Measurements from ENCODE around the gene SBK1.

Gene SBK1

DNA sequence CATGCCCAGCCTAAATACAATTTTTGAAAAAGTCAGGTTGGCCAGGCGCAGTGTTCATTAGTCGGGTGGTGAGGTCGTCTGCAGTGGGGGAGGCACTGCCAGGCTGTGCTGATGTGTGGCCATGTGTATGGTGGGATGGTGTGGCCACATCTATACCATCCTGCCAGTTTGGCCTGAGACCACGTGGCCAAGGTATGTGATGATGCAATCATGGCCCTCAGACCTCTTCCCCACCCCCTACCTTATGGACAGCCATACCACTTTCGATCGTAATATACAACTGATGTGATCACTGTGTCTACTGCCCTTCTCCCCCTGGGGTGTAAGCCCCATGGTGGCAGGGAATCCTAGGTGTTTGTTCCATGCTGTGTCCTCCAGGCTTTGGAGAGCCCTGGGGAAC is 23.7 kb downstream of the SBK1 start:
- DNase-seq (ENCODE audit: low spot score): no peak

DNA sequence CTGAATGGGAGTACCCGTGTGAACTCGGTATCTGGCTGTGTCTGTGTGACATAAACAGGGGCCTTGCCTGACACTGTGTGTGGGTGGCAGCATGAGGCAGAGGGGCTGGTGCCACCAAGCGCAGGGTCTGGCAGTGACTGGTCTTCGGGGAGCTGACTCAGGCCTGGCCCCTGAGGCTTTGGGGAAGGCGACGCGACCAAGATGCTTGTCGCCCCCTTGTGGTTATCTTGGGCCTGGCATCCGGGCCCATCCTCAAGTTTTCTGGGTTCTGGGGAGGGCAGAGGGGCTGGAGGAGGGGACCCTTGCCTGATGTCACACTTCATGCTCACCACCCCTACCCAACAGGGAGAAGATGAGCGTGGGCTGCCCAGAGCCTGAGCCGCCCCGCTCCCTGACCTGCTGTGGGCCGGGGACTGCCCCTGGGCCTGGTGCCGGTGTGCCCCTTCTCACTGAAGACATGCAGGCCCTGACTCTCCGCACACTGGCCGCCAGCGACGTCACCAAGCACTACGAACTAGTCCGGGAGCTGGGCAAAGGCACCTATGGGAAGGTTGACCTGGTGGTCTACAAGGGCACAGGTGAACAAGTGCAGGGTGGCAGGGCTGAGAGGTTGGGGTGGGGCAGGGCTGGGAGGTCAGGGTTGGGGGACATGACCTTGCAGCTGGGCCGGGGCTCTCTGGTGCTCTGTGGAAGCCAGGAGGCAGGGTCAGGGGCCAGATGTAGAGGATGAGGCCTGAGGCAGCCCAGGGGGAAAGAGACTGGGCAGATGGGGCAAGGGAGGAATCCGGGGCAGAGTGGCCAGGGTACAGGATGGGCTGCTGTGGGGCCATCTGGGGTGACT is 24.9 kb downstream of the SBK1 start:
- TF ChIP-seq, protein P1, sequence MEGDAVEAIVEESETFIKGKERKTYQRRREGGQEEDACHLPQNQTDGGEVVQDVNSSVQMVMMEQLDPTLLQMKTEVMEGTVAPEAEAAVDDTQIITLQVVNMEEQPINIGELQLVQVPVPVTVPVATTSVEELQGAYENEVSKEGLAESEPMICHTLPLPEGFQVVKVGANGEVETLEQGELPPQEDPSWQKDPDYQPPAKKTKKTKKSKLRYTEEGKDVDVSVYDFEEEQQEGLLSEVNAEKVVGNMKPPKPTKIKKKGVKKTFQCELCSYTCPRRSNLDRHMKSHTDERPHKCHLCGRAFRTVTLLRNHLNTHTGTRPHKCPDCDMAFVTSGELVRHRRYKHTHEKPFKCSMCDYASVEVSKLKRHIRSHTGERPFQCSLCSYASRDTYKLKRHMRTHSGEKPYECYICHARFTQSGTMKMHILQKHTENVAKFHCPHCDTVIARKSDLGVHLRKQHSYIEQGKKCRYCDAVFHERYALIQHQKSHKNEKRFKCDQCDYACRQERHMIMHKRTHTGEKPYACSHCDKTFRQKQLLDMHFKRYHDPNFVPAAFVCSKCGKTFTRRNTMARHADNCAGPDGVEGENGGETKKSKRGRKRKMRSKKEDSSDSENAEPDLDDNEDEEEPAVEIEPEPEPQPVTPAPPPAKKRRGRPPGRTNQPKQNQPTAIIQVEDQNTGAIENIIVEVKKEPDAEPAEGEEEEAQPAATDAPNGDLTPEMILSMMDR (IDR thresholded peaks at IDR 0.05; ENCODE audit: extremely low read depth, missing control alignments): peak; percentile 92
- DNase-seq (ENCODE audit: low spot score): peak; percentile 85

More for the DNA sequence above, 23.7 kb downstream of the SBK1 start:
- TF ChIP-seq, protein P1 (IDR thresholded peaks at IDR 0.05; ENCODE audit: extremely low read depth, missing control alignments): no peak

DNA sequence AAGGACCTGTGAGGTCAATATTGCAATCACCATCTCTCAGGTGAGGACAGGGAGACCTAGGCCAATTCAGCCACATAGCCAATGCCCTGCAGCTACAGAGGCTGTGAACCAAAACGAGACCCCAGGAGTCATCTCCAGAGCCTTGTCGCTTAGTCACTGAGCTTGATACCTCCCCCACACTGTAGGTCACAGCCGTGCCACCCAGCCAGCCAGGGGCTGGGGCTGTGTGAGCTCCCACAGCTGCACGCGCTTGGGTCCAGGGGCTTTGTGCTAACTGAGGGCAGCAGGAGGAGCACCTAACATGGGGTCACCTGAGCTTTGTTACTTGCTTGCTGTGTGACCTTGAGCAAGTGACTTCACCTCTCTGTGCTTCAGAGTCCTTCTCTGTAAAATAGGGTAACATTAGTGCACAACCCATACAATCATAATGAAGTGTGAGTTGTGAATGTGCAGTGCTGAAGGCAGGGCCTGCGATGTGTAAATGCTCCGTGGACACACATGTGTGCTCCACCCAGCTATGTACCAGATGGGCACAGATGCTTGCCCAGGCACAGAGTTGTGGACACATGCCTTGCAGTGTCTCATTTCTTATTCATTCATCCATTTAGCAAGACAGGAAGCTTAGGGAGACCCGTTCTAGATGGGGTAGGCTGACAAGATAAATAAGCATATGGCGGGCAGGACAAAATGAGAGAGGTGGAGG is 25.9 kb downstream of the SBK1 start:
- TF ChIP-seq, protein P1 (IDR thresholded peaks at IDR 0.05; ENCODE audit: extremely low read depth, missing control alignments): no peak

DNA sequence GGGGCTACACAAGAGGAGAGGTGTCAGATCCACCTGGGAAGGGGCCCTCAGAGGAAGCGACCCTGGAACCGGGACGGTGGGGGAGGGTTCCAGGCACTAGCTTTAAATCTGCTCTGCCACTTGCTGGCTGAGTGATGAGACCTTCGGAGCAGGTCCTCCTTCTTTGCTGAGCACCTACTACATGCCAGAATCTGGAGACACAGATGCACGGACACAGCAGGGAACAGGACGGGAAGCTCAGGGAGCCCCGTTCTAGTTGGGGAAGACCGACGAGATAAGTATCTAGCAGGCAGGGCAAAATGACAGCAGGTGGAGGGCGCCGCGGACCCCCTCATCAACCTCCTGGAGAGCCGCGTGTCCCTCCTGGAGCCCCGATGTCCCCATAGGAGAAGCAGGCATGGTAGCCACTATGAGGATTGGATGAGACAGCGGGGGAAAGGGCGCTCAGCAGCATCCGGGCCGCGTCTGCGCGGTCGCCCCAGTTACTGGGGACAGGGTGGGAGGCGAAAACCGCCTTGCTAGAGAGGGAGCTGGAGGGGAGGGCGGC is 27.2 kb downstream of the SBK1 start:
- TF ChIP-seq, protein P1 (IDR thresholded peaks at IDR 0.05; ENCODE audit: extremely low read depth, missing control alignments): no peak

More for the DNA sequence above, 25.9 kb downstream of the SBK1 start:
- no peak for DNase-seq (ENCODE audit: low spot score)

DNA sequence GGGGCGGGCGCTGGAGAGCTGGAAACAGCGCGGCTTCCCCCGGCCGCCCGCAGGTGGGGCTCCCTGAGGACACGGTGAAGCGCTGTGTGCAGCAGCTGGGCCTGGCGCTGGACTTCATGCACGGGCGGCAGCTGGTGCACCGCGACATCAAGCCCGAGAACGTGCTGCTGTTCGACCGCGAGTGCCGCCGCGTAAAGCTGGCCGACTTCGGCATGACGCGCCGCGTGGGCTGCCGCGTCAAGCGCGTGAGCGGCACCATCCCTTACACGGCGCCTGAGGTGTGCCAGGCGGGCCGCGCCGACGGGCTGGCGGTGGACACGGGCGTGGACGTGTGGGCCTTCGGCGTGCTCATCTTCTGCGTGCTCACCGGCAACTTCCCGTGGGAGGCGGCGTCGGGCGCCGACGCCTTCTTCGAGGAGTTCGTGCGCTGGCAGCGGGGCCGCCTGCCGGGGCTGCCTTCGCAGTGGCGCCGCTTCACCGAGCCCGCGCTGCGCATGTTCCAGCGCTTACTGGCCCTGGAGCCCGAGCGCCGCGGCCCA is 27.8 kb downstream of the SBK1 start:
- TF ChIP-seq, protein P1 (IDR thresholded peaks at IDR 0.05; ENCODE audit: extremely low read depth, missing control alignments): no peak
- DNase-seq (ENCODE audit: low spot score): no peak

More for the DNA sequence above, 27.2 kb downstream of the SBK1 start:
- DNase-seq (ENCODE audit: low spot score): no peak

DNA sequence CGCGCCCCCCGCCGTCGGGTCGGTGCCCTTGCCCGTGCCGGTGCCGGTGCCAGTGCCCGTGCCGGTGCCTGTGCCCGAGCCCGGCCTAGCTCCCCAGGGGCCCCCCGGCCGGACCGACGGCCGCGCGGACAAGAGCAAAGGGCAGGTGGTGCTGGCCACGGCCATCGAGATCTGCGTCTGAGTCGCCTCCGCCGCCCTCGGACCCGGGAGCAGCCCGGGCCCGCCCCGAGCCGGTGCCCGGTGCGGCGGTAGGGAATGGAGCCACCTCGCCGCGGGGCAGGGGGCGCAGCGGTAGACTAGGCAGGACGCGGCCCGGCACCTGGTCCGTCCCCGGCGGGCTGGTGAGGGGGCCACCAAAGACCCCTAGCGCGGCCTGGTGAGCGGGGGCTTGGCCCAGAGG is 28.4 kb downstream of the SBK1 start:
- DNase-seq (ENCODE audit: low spot score): no peak
- TF ChIP-seq, protein P1 (IDR thresholded peaks at IDR 0.05; ENCODE audit: extremely low read depth, missing control alignments): no peak

All from GM20000 (cell line).